ENCODE measurements around the gene MTHFSD.

MTHFSD gene

GRCh38 chr16:86575754-86576557 is 20.9 kb upstream of the MTHFSD start:
- no peak overlapping the region for H2AFZ ChIP-seq (ENCODE audit: low read length)
- H3K27me3 ChIP-seq (replicated peaks; ENCODE audit: insufficient read depth, low read length): peaks cover 55% of the 10 kb centered on the region
- H3F3A ChIP-seq (ENCODE audit: insufficient read depth, low read length): no peaks in the 10 kb centered on the region
- H4K20me1 ChIP-seq (ENCODE audit: insufficient read depth, low read length): no peaks in the 10 kb centered on the region
- H3K9me3 ChIP-seq (replicated peaks; ENCODE audit: insufficient read depth, low read length): no peaks in the 10 kb centered on the region
- no peak for DNase-seq
- H3K36me3 ChIP-seq (replicated peaks; ENCODE audit: insufficient read depth, low read length): no peaks in the 10 kb centered on the region
- no peak for TF ChIP-seq EZH2phosphoT487 (IDR thresholded peaks at IDR 0.05; ENCODE audit: low read length)
- TF ChIP-seq CTCF (IDR thresholded peaks at IDR 0.05; ENCODE audit: low read length): no peak
- TF ChIP-seq EZH2 (optimal IDR thresholded peaks at IDR 0.05; ENCODE audit: low read depth, low read length): no peak
- H3K4me3 ChIP-seq (ENCODE audit: low read length): no peak overlapping the region
- H3K4me1 ChIP-seq (ENCODE audit: low read length): no peaks in the 10 kb centered on the region
- H3K4me2 ChIP-seq (ENCODE audit: low read depth, low read length): no peak overlapping the region
- H3K27ac ChIP-seq (ENCODE audit: low read length): no peak overlapping the region
- no peak overlapping the region for H3K9ac ChIP-seq (ENCODE audit: low read length)
- no peaks in the 10 kb centered on the region for H3K79me2 ChIP-seq (ENCODE audit: low read length)
- H3K9me2 ChIP-seq (replicated peaks; ENCODE audit: insufficient read depth, low read length): no peaks in the 10 kb centered on the region

GRCh38 chr16:86575095-86575685 is 20.2 kb upstream of the MTHFSD start:
- Histone ChIP-seq H3K9ac (ENCODE audit: low read length) (no peak overlapping the region), H3K4me3 (ENCODE audit: low read length) (no peak overlapping the region), H3K4me1 (ENCODE audit: low read length) (no peaks in the 10 kb centered on the region), H3K4me2 (ENCODE audit: low read depth, low read length) (no peak overlapping the region), H3K36me3 (replicated peaks; ENCODE audit: insufficient read depth, low read length) (no peaks in the 10 kb centered on the region), H3K79me2 (ENCODE audit: low read length) (no peaks in the 10 kb centered on the region), H3K9me3 (replicated peaks; ENCODE audit: insufficient read depth, low read length) (no peaks in the 10 kb centered on the region), H2AFZ (ENCODE audit: low read length) (no peak overlapping the region), H3F3A (ENCODE audit: insufficient read depth, low read length) (no peaks in the 10 kb centered on the region), H3K27ac (ENCODE audit: low read length) (no peak overlapping the region), H3K27me3 (replicated peaks; ENCODE audit: insufficient read depth, low read length) (peaks cover 55% of the 10 kb centered on the region), H4K20me1 (ENCODE audit: insufficient read depth, low read length) (no peaks in the 10 kb centered on the region), H3K9me2 (replicated peaks; ENCODE audit: insufficient read depth, low read length) (no peaks in the 10 kb centered on the region)
- no peak for DNase-seq
- no peak for TF ChIP-seq CTCF (IDR thresholded peaks at IDR 0.05; ENCODE audit: low read length)
- TF ChIP-seq EZH2phosphoT487 (IDR thresholded peaks at IDR 0.05; ENCODE audit: low read length): no peak
- TF ChIP-seq EZH2 (optimal IDR thresholded peaks at IDR 0.05; ENCODE audit: low read depth, low read length): no peak

GRCh38 chr16:86574646-86575045 is 19.6 kb upstream of the MTHFSD start:
- H3K4me1 ChIP-seq (ENCODE audit: low read length): no peaks in the 10 kb centered on the region
- no peaks in the 10 kb centered on the region for H3K79me2 ChIP-seq (ENCODE audit: low read length)
- H3K27me3 ChIP-seq (replicated peaks; ENCODE audit: insufficient read depth, low read length): peaks cover 55% of the 10 kb centered on the region
- H3K9me3 ChIP-seq (replicated peaks; ENCODE audit: insufficient read depth, low read length): no peaks in the 10 kb centered on the region
- H3K4me3 ChIP-seq (ENCODE audit: low read length): no peak overlapping the region
- no peaks in the 10 kb centered on the region for H3K9me2 ChIP-seq (replicated peaks; ENCODE audit: insufficient read depth, low read length)
- H3K4me2 ChIP-seq (ENCODE audit: low read depth, low read length): no peak overlapping the region
- no peak for TF ChIP-seq CTCF (IDR thresholded peaks at IDR 0.05; ENCODE audit: low read length)
- no peak for TF ChIP-seq EZH2 (optimal IDR thresholded peaks at IDR 0.05; ENCODE audit: low read depth, low read length)
- TF ChIP-seq EZH2phosphoT487 (IDR thresholded peaks at IDR 0.05; ENCODE audit: low read length): no peak
- H3K36me3 ChIP-seq (replicated peaks; ENCODE audit: insufficient read depth, low read length): no peaks in the 10 kb centered on the region
- no peak overlapping the region for H3K27ac ChIP-seq (ENCODE audit: low read length)
- H2AFZ ChIP-seq (ENCODE audit: low read length): no peak overlapping the region
- no peak for DNase-seq
- H4K20me1 ChIP-seq (ENCODE audit: insufficient read depth, low read length): no peaks in the 10 kb centered on the region
- H3F3A ChIP-seq (ENCODE audit: insufficient read depth, low read length): no peaks in the 10 kb centered on the region
- no peak overlapping the region for H3K9ac ChIP-seq (ENCODE audit: low read length)

Data from MM.1S (cell line).